ENCODE measurements around the gene SNF8.

Gene SNF8

GRCh38 chr17:48944515-48945260 is at the start of gene SNF8:
SNF8 (minus strand) TSS chr17:48944842; CDS start chr17:48944734, 108 bp downstream.
- DNase-seq (peak; percentile 88 to 91), ATAC-seq (peak; percentile 99)
- H3K27me3 Mint-ChIP-seq: peaks cover 6% of the 10 kb centered on the region
- H3K27ac Mint-ChIP-seq: peak within 1 kb of the TSS; percentile 99 to 100
- H3K4me3 Mint-ChIP-seq: peak within 1 kb of the TSS; percentile 100
- no peaks in the 10 kb centered on the region for H3K9me3 Mint-ChIP-seq
- peaks cover 21% of the 10 kb centered on the region for H3K4me1 Mint-ChIP-seq

GRCh38 chr17:48993951-48994350 is 49.3 kb upstream of the SNF8 start:
- no peak for ATAC-seq
- Mint-ChIP-seq H3K4me3 (no peak overlapping the region), H3K9me3 (no peaks in the 10 kb centered on the region), H3K27ac (no peak overlapping the region), H3K4me1 (peaks cover 36% of the 10 kb centered on the region), H3K27me3 (peaks cover 84% of the 10 kb centered on the region)
- no peak for DNase-seq

GRCh38 chr17:48993305-48993704 is 48.7 kb upstream of the SNF8 start:
- H3K4me1 Mint-ChIP-seq: peaks cover 30% of the 10 kb centered on the region
- peaks cover 78% of the 10 kb centered on the region for H3K27me3 Mint-ChIP-seq
- no peak overlapping the region for H3K27ac Mint-ChIP-seq
- no peak overlapping the region for H3K4me3 Mint-ChIP-seq
- ATAC-seq: no peak
- DNase-seq: no peak
- no peaks in the 10 kb centered on the region for H3K9me3 Mint-ChIP-seq

GRCh38 chr17:48992444-48992843 is 47.8 kb upstream of the SNF8 start:
- Mint-ChIP-seq H3K9me3 (no peaks in the 10 kb centered on the region), H3K4me1 (peaks cover 21% of the 10 kb centered on the region), H3K4me3 (no peak overlapping the region), H3K27me3 (peaks cover 73% of the 10 kb centered on the region), H3K27ac (no peak overlapping the region)
- ATAC-seq: no peak
- DNase-seq: no peak

GRCh38 chr17:48990882-48991357 is 46.3 kb upstream of the SNF8 start:
- no peak overlapping the region for H3K4me3 Mint-ChIP-seq
- no peak for DNase-seq
- no peak for ATAC-seq
- peaks cover 64% of the 10 kb centered on the region for H3K27me3 Mint-ChIP-seq
- no peaks in the 10 kb centered on the region for H3K9me3 Mint-ChIP-seq
- no peak overlapping the region for H3K27ac Mint-ChIP-seq
- peaks cover 7% of the 10 kb centered on the region for H3K4me1 Mint-ChIP-seq

- Mint-ChIP-seq H3K9me3 (no peaks in the 10 kb centered on the region), H3K4me3 (no peak overlapping the region), H3K4me1 (no peaks in the 10 kb centered on the region), H3K27ac (no peak overlapping the region), H3K27me3 (peaks cover 55% of the 10 kb centered on the region)
- ATAC-seq (no peak), DNase-seq (no peak)
Observed at GRCh38 chr17:48989100-48989499, 44.5 kb upstream of the SNF8 start.

GRCh38 chr17:48985436-48986245 is 41.0 kb upstream of the SNF8 start:
- ATAC-seq: no peak
- no peaks in the 10 kb centered on the region for H3K4me1 Mint-ChIP-seq
- H3K4me3 Mint-ChIP-seq: no peak overlapping the region
- H3K9me3 Mint-ChIP-seq: peaks cover 0 to 5% of the 10 kb centered on the region in 2 donors
- no peak for DNase-seq
- H3K27ac Mint-ChIP-seq: no peak overlapping the region
- H3K27me3 Mint-ChIP-seq: peaks cover 30% of the 10 kb centered on the region

- Mint-ChIP-seq H3K4me3 (no peak overlapping the region), H3K27ac (peak overlapping the region in 1 of 2 donors; percentile 89), H3K27me3 (peaks cover 15% of the 10 kb centered on the region), H3K4me1 (no peaks in the 10 kb centered on the region), H3K9me3 (peaks cover 0 to 5% of the 10 kb centered on the region in 2 donors)
- ATAC-seq (no peak), DNase-seq (no peak)
Observed at GRCh38 chr17:48981927-48982539, 37.4 kb upstream of the SNF8 start.

- DNase-seq (no peak), ATAC-seq (no peak)
- H3K9me3 Mint-ChIP-seq: no peaks in the 10 kb centered on the region
- H3K27me3 Mint-ChIP-seq: peaks cover 57% of the 10 kb centered on the region
- peaks cover 10% of the 10 kb centered on the region for H3K4me1 Mint-ChIP-seq
- no peak overlapping the region for H3K4me3 Mint-ChIP-seq
- no peak overlapping the region for H3K27ac Mint-ChIP-seq
Observed at GRCh38 chr17:48973806-48974205, 29.2 kb upstream of the SNF8 start.

- ATAC-seq: no peak
- H3K27ac Mint-ChIP-seq: no peak overlapping the region
- no peaks in the 10 kb centered on the region for H3K9me3 Mint-ChIP-seq
- peaks cover 10% of the 10 kb centered on the region for H3K4me1 Mint-ChIP-seq
- peaks cover 68% of the 10 kb centered on the region for H3K27me3 Mint-ChIP-seq
- DNase-seq: no peak
- H3K4me3 Mint-ChIP-seq: no peak overlapping the region
Observed at GRCh38 chr17:48972749-48973097, 28.1 kb upstream of the SNF8 start.

- no peak overlapping the region for H3K4me3 Mint-ChIP-seq
- H3K27ac Mint-ChIP-seq: no peak overlapping the region
- no peak for ATAC-seq
- peaks cover 75% of the 10 kb centered on the region for H3K27me3 Mint-ChIP-seq
- H3K9me3 Mint-ChIP-seq: no peaks in the 10 kb centered on the region
- no peak for DNase-seq
- H3K4me1 Mint-ChIP-seq: peaks cover 10% of the 10 kb centered on the region
Observed at GRCh38 chr17:48970865-48971687, 26.4 kb upstream of the SNF8 start.

- H3K4me3 Mint-ChIP-seq: no peak overlapping the region
- peaks cover 82% of the 10 kb centered on the region for H3K27me3 Mint-ChIP-seq
- no peak for DNase-seq
Observed at GRCh38 chr17:48970224-48970623, 25.6 kb upstream of the SNF8 start.

GRCh38 chr17:48961516-48962233 is 17.0 kb upstream of the SNF8 start:
- H3K4me3 Mint-ChIP-seq: no peak overlapping the region
- H3K9me3 Mint-ChIP-seq: no peaks in the 10 kb centered on the region
- ATAC-seq (no peak), DNase-seq (no peak)
- no peaks in the 10 kb centered on the region for H3K4me1 Mint-ChIP-seq
- H3K27me3 Mint-ChIP-seq: peaks cover 57% of the 10 kb centered on the region
- no peak overlapping the region for H3K27ac Mint-ChIP-seq

More at GRCh38 chr17:48970224-48970623, 25.6 kb upstream of the SNF8 start:
- Mint-ChIP-seq H3K27ac (peak overlapping the region in 1 of 2 donors; percentile 37), H3K4me1 (peaks cover 10% of the 10 kb centered on the region), H3K9me3 (no peaks in the 10 kb centered on the region)
- ATAC-seq: no peak

GRCh38 chr17:48960834-48961515 is 16.3 kb upstream of the SNF8 start:
- Mint-ChIP-seq H3K4me1 (no peaks in the 10 kb centered on the region), H3K27me3 (peaks cover 57% of the 10 kb centered on the region), H3K9me3 (no peaks in the 10 kb centered on the region), H3K4me3 (no peak overlapping the region), H3K27ac (no peak overlapping the region)
- no peak for ATAC-seq
- no peak for DNase-seq

Data from stimulated activated naive CD8-positive, alpha-beta T cell treated with anti-CD3 and anti-CD28 coated beads, Interleukin-15, amount 100 ng/mL, for 72 hours (primary cell).